Activated CD4-positive, alpha-beta T cell treated with anti-CD3 and anti-CD28 coated beads, Interleukin-10, Interleukin-2, amounts not matched to agents 100 ng/mL and 50 ng/mL, durations not matched to agents 16 hours and 8 hours (primary cell): ENCODE measurements around the gene HBD.
"Not testable (repeated sequence)": the region's sequence is repeated elsewhere in the genome, so short reads cannot be mapped to it uniquely, and the experiment has no call there.

Experiments used
- DNase-seq: peaks from one replicate; pipeline ENCODE4 v3.0.0-alpha.2; 2020

HBD gene

GRCh38 chr11:5252192-5252918, 18.1 kb upstream of the HBD start:
- DNase-seq: no peak

GRCh38 chr11:5251746-5252145, 17.5 kb upstream of the HBD start:
- no peak for DNase-seq

- no peak for DNase-seq
These were observed 16.4 kb upstream of the HBD start for GRCh38 chr11:5250543-5251204.

GRCh38 chr11:5249807-5250396, 15.6 kb upstream of the HBD start, which contains the start of gene HBG1:
Gene HBG1, minus strand, starts transcription at chr11:5249857. Its CDS starts 53 bp downstream, at chr11:5249804.
- not testable (repeated sequence) for DNase-seq

- not testable (repeated sequence) for DNase-seq
These were observed 14.2 kb upstream of the HBD start for GRCh38 chr11:5248498-5248897.

GRCh38 chr11:5247472-5248192, 13.3 kb upstream of the HBD start:
- DNase-seq: no peak

- no peak for DNase-seq
These were observed 12.6 kb upstream of the HBD start for GRCh38 chr11:5246772-5247471.

GRCh38 chr11:5245155-5245554, 10.9 kb upstream of the HBD start:
- no peak for DNase-seq

GRCh38 chr11:5243816-5244180, 9.5 kb upstream of the HBD start:
- no peak for DNase-seq

GRCh38 chr11:5242933-5243815, 8.9 kb upstream of the HBD start:
- no peak for DNase-seq

GRCh38 chr11:5242208-5242607, 7.9 kb upstream of the HBD start:
- no peak for DNase-seq

GRCh38 chr11:5241458-5241857, 7.2 kb upstream of the HBD start:
- DNase-seq: no peak

GRCh38 chr11:5240458-5240857, 6.2 kb upstream of the HBD start:
- DNase-seq: no peak

GRCh38 chr11:5240056-5240455, 5.8 kb upstream of the HBD start:
- DNase-seq: no peak

GRCh38 chr11:5239046-5239445, 4.8 kb upstream of the HBD start:
- DNase-seq: no peak

- no peak for DNase-seq
These were observed 4.2 kb upstream of the HBD start for GRCh38 chr11:5238486-5238885.

GRCh38 chr11:5237420-5237819, 3.1 kb upstream of the HBD start:
- no peak for DNase-seq

GRCh38 chr11:5235364-5236095, 1.2 kb upstream of the HBD start:
- no peak for DNase-seq

- DNase-seq: no peak
These were observed 976 bp downstream of the HBD start for GRCh38 chr11:5233307-5233706.

- no peak for DNase-seq
These were observed 1.5 kb downstream of the HBD start for GRCh38 chr11:5232821-5233220.

- no peak for DNase-seq
These were observed 2.1 kb downstream of the HBD start for GRCh38 chr11:5232176-5232575.
